Nucleus accumbens (tissue), 56 donors: ENCODE measurements around the gene PTPRN2.
"Not testable (repeated sequence)": the region's sequence is repeated elsewhere in the genome, so short reads cannot be mapped to it uniquely, and the experiment has no call there.

Source experiments
- DNase-seq, 56 donors: peaks; one replicate each; lab custom pipeline; 2025; lab: John Stamatoyannopoulos, UW

PTPRN2 gene

GRCh38 chr7:158587162-158588084, at the start of gene PTPRN2:
TSS of gene PTPRN2 (minus strand) at chr7:158587823.
- DNase-seq, result peak in 38 of 56 donors; percentile 9 to 80 (median 44)

- DNase-seq, result no peak
Observed at GRCh38 chr7:158633055-158633956, 45.7 kb upstream of the PTPRN2 start.

- DNase-seq, result no peak
Observed at GRCh38 chr7:158631574-158632195, 44.1 kb upstream of the PTPRN2 start.

DNA sequence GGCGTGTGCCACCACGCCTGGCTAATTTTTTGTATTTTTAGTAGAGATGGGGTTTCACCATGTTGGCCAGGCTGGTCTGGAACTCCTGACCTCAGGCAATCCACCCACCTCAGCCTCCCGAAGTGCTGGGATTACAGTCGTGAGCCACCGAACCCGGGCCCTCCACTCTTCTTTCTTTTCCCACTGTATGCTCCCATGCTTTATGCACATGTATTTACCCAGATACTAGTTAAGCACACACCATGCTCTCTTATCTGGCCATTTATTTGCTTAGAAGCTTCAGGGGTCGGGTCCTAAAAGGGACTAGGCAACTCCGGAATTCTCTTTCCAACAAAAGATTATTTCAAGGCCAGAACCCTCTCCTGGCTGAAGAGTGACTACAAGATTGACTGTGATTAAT, 38.7 kb upstream of the PTPRN2 start:
- not testable (repeated sequence) for DNase-seq

DNA sequence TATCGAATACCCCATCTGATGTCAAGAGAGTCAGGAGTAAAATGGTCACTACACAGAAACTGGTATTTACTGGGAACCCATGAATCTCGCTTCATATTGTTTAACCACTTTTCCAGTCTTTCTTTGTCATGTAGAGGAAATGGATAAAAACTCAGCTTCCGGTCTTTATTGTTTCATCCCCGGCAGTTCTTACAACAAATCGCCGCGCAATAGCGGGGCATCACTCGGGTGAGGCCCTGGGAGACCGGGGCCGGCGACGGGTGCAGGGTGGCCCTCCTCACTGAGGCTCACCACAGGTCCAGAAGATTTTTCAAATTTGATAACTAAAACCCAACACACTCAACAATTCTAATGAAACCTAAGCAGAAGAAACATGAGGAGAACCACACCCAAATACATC, 35.6 kb upstream of the PTPRN2 start:
- DNase-seq, result no peak

DNA sequence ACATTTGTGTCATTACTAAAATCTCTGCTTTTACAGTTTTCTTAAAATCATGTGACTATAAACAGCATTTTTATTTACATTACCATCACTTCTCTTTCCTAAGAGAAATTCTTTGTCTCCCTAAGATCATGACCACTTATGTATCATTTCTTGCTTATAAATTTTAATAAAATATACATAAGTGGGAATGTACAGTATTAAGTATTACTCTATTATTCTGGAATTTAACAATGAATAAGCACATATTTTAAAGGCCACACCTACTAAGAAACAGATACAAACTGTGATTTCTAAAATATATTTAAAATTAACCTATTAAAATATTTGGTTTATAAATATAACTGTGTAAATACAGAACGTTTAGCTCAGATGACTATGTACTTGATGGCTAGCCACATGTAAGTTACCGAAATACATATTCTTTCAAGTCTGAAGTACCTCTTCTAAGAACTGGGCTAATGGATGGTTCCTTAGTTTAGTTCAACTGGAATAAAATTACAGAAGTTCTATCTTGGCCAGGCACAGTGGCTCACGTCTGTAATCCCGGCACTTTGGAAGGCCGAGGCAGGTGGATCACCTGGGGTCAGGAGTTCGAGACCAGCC, 33.3 kb upstream of the PTPRN2 start:
- DNase-seq, result no peak

- no peak for DNase-seq
Observed at GRCh38 chr7:158620418-158620817, 32.8 kb upstream of the PTPRN2 start.

- DNase-seq, result no peak
Observed at GRCh38 chr7:158618745-158619140, 31.1 kb upstream of the PTPRN2 start.

GRCh38 chr7:158617737-158618128, 30.1 kb upstream of the PTPRN2 start:
- no peak for DNase-seq

DNA sequence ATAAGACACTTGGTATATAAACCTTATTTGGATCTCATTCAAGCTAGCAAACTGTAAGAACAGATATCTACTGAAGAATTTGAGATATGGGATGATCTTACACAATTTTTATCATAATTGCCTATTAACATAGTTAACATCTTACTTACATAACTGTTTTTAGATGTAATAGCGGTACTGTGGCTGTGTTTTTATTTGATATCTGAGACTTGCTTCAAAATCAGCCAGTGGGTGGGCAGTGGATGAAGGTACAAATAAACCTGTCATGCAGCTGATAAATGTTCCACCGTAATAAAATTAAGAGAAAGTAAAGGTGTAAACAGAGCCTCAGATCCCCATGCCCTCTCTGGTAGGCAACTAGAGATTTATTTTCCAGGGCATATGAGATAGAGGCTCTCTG, 28.4 kb upstream of the PTPRN2 start:
- no peak for DNase-seq

DNA sequence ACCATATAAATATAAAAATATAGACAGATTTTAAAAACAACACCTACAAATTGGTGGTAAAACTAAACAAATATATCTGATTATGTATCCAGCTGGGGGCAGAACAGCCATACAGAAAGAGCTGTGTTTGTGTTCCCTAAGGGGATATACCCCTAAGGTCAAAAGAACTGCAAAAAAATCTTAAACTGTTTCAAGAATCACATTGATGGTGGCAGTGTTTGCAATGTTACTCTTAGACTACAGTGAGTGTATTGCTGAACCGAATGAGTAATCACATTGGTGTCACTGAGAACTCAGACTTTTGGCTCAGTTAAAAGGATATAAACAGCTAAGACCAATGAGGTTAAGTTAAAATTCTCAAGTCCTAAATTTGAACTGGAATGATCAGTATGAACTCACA, 27.1 kb upstream of the PTPRN2 start:
- no peak for DNase-seq

- DNase-seq, result no peak
Observed at GRCh38 chr7:158613481-158613880, 25.9 kb upstream of the PTPRN2 start.

- peak in 12 of 56 donors; percentile 3 to 47 (median 20) for DNase-seq
Observed at GRCh38 chr7:158612546-158612945, 24.9 kb upstream of the PTPRN2 start.

DNA sequence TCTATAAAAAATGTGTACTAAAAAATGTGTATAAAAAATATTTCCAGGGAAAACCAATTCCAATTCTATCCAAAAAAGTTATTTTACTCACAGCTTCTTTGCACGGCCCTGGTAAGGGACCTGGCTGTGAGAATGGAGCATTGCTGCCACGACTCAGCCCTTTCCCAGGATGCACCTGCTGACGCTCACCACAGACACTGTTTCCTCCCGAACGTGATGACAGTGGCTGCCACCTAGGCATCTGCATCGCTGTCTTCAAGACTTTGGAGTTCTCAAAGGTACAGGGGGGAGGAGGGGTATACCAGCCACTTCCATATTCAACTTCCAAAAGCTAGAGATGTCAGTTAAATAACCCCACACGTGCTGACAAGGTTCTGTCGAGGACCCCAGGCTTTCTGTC, 23.9 kb upstream of the PTPRN2 start:
- no peak for DNase-seq

- no peak for DNase-seq
Observed at GRCh38 chr7:158609313-158609974, 21.8 kb upstream of the PTPRN2 start.

GRCh38 chr7:158607563-158607962, 19.9 kb upstream of the PTPRN2 start:
- DNase-seq, result no peak

DNA sequence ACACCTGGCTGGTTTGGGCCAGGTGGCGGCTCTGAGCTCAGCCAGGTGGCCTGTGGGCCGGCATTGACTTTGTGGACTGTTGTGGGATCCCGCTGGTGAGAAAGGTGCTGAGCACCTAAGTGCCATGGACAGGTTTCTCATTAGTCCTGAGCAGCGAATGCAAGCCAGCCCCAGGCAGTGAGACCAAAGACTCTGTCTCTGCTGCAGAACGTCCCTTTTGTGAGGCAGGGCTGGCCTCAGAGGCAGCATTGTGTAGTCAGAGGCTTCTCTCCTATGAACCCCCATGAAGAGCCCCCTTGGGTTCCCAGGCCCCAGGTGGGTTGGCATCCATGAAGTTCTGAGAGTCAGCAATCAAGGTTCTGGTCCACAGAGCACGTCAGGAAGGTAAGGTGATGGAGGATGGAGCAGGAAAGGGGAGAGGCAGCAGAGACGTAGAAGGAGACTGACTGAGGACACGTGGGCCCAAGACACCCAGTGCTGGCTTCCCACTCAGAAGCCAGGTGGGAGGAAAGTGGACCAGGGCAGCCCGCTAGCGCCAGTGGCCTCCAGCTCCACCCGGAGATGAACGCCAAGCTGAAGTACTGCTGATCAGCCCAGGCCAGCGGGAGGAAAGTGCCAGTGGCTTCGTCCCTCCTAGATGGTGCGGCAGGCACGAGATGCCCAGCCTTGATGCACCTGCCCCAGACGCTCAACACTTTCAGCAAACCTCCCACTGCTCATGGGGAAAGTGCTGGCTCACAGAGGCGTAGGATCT, 19.2 kb upstream of the PTPRN2 start:
- DNase-seq, result no peak

DNA sequence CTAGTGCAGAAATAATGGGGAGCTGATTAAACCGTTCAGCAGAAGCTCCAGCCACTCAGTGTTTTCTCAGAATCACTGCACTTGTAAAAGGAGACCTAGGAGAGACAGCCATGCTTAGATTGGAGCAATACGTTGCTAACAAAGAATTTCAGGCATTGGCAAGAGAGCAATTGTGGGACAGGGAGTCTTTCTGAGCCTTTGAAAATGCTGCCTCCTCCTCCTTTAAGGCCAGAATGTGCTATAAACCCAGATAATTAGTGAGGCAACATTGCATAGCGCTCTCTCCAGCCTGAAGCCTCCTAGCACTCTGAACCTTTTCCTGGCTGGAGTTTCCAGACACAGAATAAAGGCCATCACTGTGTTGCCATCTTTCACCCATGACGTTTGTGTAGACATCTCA, 18.5 kb upstream of the PTPRN2 start:
- no peak for DNase-seq
